ENCODE results near the gene SRP9. TPM values are rescaled to one million over a fixed set of nuclear protein-coding genes. Genes with fewer than 3 reads are reported as not detected.

The SRP9 gene
- total and polyA plus RNA-seq, 2 donors: 310 to 362 TPM

GRCh38 chr1:225737866-225738265 lies 39.8 kb upstream of the SRP9 start:
- no peaks in the 10 kb centered on the region for H3K27me3 ChIP-seq (ENCODE audit: control insufficient read depth in 2 of 2, insufficient read depth in 1 of 2, low read length in 1 of 2)
- peaks cover 0 to 5% of the 10 kb centered on the region in 2 donors for H3K4me1 ChIP-seq (ENCODE audit: control insufficient read depth in 2 of 2, insufficient read depth in 2 of 2, low read length in 2 of 2)
- H3K36me3 ChIP-seq (ENCODE audit: control insufficient read depth in 2 of 2, insufficient read depth in 2 of 2, low read length in 1 of 2): no peaks in the 10 kb centered on the region
- 97% methylated on average over 3 of the region's 3 CpGs for WGBS
- no peak overlapping the region for H3K27ac ChIP-seq (ENCODE audit: low read depth in 1 of 2, low read length in 1 of 2)
- DNase-seq (ENCODE audit: low read depth in 6 of 9, low spot score in 9 of 9): no peak
- H3K9me3 ChIP-seq (ENCODE audit: control insufficient read depth in 2 of 2, insufficient read depth in 1 of 2, low read length in 1 of 2): no peaks in the 10 kb centered on the region
- no peak overlapping the region for H3K4me3 ChIP-seq (ENCODE audit: low read length in 2 of 2)

GRCh38 chr1:225738763-225739162 lies 38.9 kb upstream of the SRP9 start:
- 95% methylated on average over 2 of the region's 2 CpGs for WGBS
- H3K27me3 ChIP-seq (ENCODE audit: control insufficient read depth in 2 of 2, insufficient read depth in 1 of 2, low read length in 1 of 2): no peaks in the 10 kb centered on the region
- no peak for DNase-seq (ENCODE audit: low read depth in 6 of 9, low spot score in 9 of 9)

GRCh38 chr1:225739542-225740107 lies 38.0 kb upstream of the SRP9 start:
- no peak for DNase-seq (ENCODE audit: low read depth in 6 of 9, low spot score in 9 of 9)
- Histone ChIP-seq H3K9me3 (ENCODE audit: control insufficient read depth in 2 of 2, insufficient read depth in 1 of 2, low read length in 1 of 2) (no peaks in the 10 kb centered on the region), H3K27ac (ENCODE audit: low read depth in 1 of 2, low read length in 1 of 2) (peak overlapping the region in 1 of 2 donors; percentile 8), H3K4me1 (ENCODE audit: control insufficient read depth in 2 of 2, insufficient read depth in 2 of 2, low read length in 2 of 2) (peaks cover 0 to 5% of the 10 kb centered on the region in 2 donors), H3K4me3 (ENCODE audit: low read length in 2 of 2) (no peak overlapping the region), H3K36me3 (ENCODE audit: control insufficient read depth in 2 of 2, insufficient read depth in 2 of 2, low read length in 1 of 2) (no peaks in the 10 kb centered on the region), H3K27me3 (ENCODE audit: control insufficient read depth in 2 of 2, insufficient read depth in 1 of 2, low read length in 1 of 2) (no peaks in the 10 kb centered on the region)
- 98% methylated on average over 5 of the region's 5 CpGs for WGBS

More at GRCh38 chr1:225738763-225739162, 38.9 kb upstream of the SRP9 start:
- Histone ChIP-seq H3K4me3 (ENCODE audit: low read length in 2 of 2) (no peak overlapping the region), H3K36me3 (ENCODE audit: control insufficient read depth in 2 of 2, insufficient read depth in 2 of 2, low read length in 1 of 2) (no peaks in the 10 kb centered on the region), H3K27ac (ENCODE audit: low read depth in 1 of 2, low read length in 1 of 2) (no peak overlapping the region), H3K9me3 (ENCODE audit: control insufficient read depth in 2 of 2, insufficient read depth in 1 of 2, low read length in 1 of 2) (no peaks in the 10 kb centered on the region), H3K4me1 (ENCODE audit: control insufficient read depth in 2 of 2, insufficient read depth in 2 of 2, low read length in 2 of 2) (peaks cover 0 to 5% of the 10 kb centered on the region in 2 donors)

- Histone ChIP-seq H3K27ac (ENCODE audit: low read depth in 1 of 2, low read length in 1 of 2) (no peak overlapping the region), H3K27me3 (ENCODE audit: control insufficient read depth in 2 of 2, insufficient read depth in 1 of 2, low read length in 1 of 2) (no peaks in the 10 kb centered on the region), H3K9me3 (ENCODE audit: control insufficient read depth in 2 of 2, insufficient read depth in 1 of 2, low read length in 1 of 2) (no peaks in the 10 kb centered on the region), H3K4me3 (ENCODE audit: low read length in 2 of 2) (no peak overlapping the region), H3K4me1 (ENCODE audit: control insufficient read depth in 2 of 2, insufficient read depth in 2 of 2, low read length in 2 of 2) (no peaks in the 10 kb centered on the region), H3K36me3 (ENCODE audit: control insufficient read depth in 2 of 2, insufficient read depth in 2 of 2, low read length in 1 of 2) (no peaks in the 10 kb centered on the region)
- no peak for DNase-seq (ENCODE audit: low read depth in 6 of 9, low spot score in 9 of 9)
- 81% methylated on average over 2 of the region's 2 CpGs for WGBS
Measured at GRCh38 chr1:225744745-225745144, 32.9 kb upstream of the SRP9 start.

- H3K4me3 ChIP-seq (ENCODE audit: low read length in 2 of 2): no peak overlapping the region
- H3K4me1 ChIP-seq (ENCODE audit: control insufficient read depth in 2 of 2, insufficient read depth in 2 of 2, low read length in 2 of 2): no peaks in the 10 kb centered on the region
- H3K36me3 ChIP-seq (ENCODE audit: control insufficient read depth in 2 of 2, insufficient read depth in 2 of 2, low read length in 1 of 2): no peaks in the 10 kb centered on the region
- no peaks in the 10 kb centered on the region for H3K9me3 ChIP-seq (ENCODE audit: control insufficient read depth in 2 of 2, insufficient read depth in 1 of 2, low read length in 1 of 2)
- DNase-seq (ENCODE audit: low read depth in 6 of 9, low spot score in 9 of 9): no peak
- no peaks in the 10 kb centered on the region for H3K27me3 ChIP-seq (ENCODE audit: control insufficient read depth in 2 of 2, insufficient read depth in 1 of 2, low read length in 1 of 2)
- no peak overlapping the region for H3K27ac ChIP-seq (ENCODE audit: low read depth in 1 of 2, low read length in 1 of 2)
Measured at GRCh38 chr1:225745273-225745672, 32.4 kb upstream of the SRP9 start.

- Histone ChIP-seq H3K4me3 (ENCODE audit: low read length in 2 of 2) (no peak overlapping the region), H3K27me3 (ENCODE audit: control insufficient read depth in 2 of 2, insufficient read depth in 1 of 2, low read length in 1 of 2) (no peaks in the 10 kb centered on the region), H3K36me3 (ENCODE audit: control insufficient read depth in 2 of 2, insufficient read depth in 2 of 2, low read length in 1 of 2) (no peaks in the 10 kb centered on the region), H3K4me1 (ENCODE audit: control insufficient read depth in 2 of 2, insufficient read depth in 2 of 2, low read length in 2 of 2) (no peaks in the 10 kb centered on the region), H3K9me3 (ENCODE audit: control insufficient read depth in 2 of 2, insufficient read depth in 1 of 2, low read length in 1 of 2) (no peaks in the 10 kb centered on the region), H3K27ac (ENCODE audit: low read depth in 1 of 2, low read length in 1 of 2) (peak overlapping the region; percentile 50 to 83)
- 96% methylated on average over 18 of the region's 18 CpGs for WGBS
- no peak for DNase-seq (ENCODE audit: low read depth in 6 of 9, low spot score in 9 of 9)
Measured at GRCh38 chr1:225746361-225747179, 31.1 kb upstream of the SRP9 start.

GRCh38 chr1:225747566-225747965 lies 30.1 kb upstream of the SRP9 start:
- no peaks in the 10 kb centered on the region for H3K9me3 ChIP-seq (ENCODE audit: control insufficient read depth in 2 of 2, insufficient read depth in 1 of 2, low read length in 1 of 2)
- no peaks in the 10 kb centered on the region for H3K4me1 ChIP-seq (ENCODE audit: control insufficient read depth in 2 of 2, insufficient read depth in 2 of 2, low read length in 2 of 2)
- DNase-seq (ENCODE audit: low read depth in 6 of 9, low spot score in 9 of 9): no peak
- H3K4me3 ChIP-seq (ENCODE audit: low read length in 2 of 2): no peak overlapping the region
- no peaks in the 10 kb centered on the region for H3K36me3 ChIP-seq (ENCODE audit: control insufficient read depth in 2 of 2, insufficient read depth in 2 of 2, low read length in 1 of 2)
- 91% methylated on average over 7 of the region's 7 CpGs for WGBS
- H3K27me3 ChIP-seq (ENCODE audit: control insufficient read depth in 2 of 2, insufficient read depth in 1 of 2, low read length in 1 of 2): no peaks in the 10 kb centered on the region
- peak overlapping the region in 1 of 2 donors; percentile 6 for H3K27ac ChIP-seq (ENCODE audit: low read depth in 1 of 2, low read length in 1 of 2)

- no peaks in the 10 kb centered on the region for H3K9me3 ChIP-seq (ENCODE audit: control insufficient read depth in 2 of 2, insufficient read depth in 1 of 2, low read length in 1 of 2)
- DNase-seq (ENCODE audit: low read depth in 6 of 9, low spot score in 9 of 9): no peak
- no peaks in the 10 kb centered on the region for H3K27me3 ChIP-seq (ENCODE audit: control insufficient read depth in 2 of 2, insufficient read depth in 1 of 2, low read length in 1 of 2)
- H3K4me1 ChIP-seq (ENCODE audit: control insufficient read depth in 2 of 2, insufficient read depth in 2 of 2, low read length in 2 of 2): no peaks in the 10 kb centered on the region
- H3K4me3 ChIP-seq (ENCODE audit: low read length in 2 of 2): no peak overlapping the region
- no peak overlapping the region for H3K27ac ChIP-seq (ENCODE audit: low read depth in 1 of 2, low read length in 1 of 2)
- no peaks in the 10 kb centered on the region for H3K36me3 ChIP-seq (ENCODE audit: control insufficient read depth in 2 of 2, insufficient read depth in 2 of 2, low read length in 1 of 2)
- WGBS: 95% methylated on average over 10 of the region's 10 CpGs
Measured at GRCh38 chr1:225748529-225748928, 29.1 kb upstream of the SRP9 start.

GRCh38 chr1:225749706-225750105 lies 27.9 kb upstream of the SRP9 start:
- WGBS: 93% methylated on average over 3 of the region's 3 CpGs
- H3K4me1 ChIP-seq (ENCODE audit: control insufficient read depth in 2 of 2, insufficient read depth in 2 of 2, low read length in 2 of 2): no peaks in the 10 kb centered on the region

More at GRCh38 chr1:225749706-225750105, 27.9 kb upstream of the SRP9 start:
- DNase-seq (ENCODE audit: low read depth in 6 of 9, low spot score in 9 of 9): no peak
- no peak overlapping the region for H3K4me3 ChIP-seq (ENCODE audit: low read length in 2 of 2)
- no peaks in the 10 kb centered on the region for H3K36me3 ChIP-seq (ENCODE audit: control insufficient read depth in 2 of 2, insufficient read depth in 2 of 2, low read length in 1 of 2)
- H3K27ac ChIP-seq (ENCODE audit: low read depth in 1 of 2, low read length in 1 of 2): no peak overlapping the region
- H3K9me3 ChIP-seq (ENCODE audit: control insufficient read depth in 2 of 2, insufficient read depth in 1 of 2, low read length in 1 of 2): no peaks in the 10 kb centered on the region
- H3K27me3 ChIP-seq (ENCODE audit: control insufficient read depth in 2 of 2, insufficient read depth in 1 of 2, low read length in 1 of 2): no peaks in the 10 kb centered on the region

Measured in thymus (tissue), 11 donors.